Trophoblast cell (in vitro differentiated cells and primary cell): ENCODE data around the gene GRAP2.

Experiments
- DNase-seq, 2 donors: peaks; one replicate each; pipeline ENCODE4 v3.0.0-alpha.2; 2016
- H2AFZ ChIP-seq: 2 replicates; pipeline ENCODE4 v1.6.1; 2013; ENCODE audit warnings: low read length, moderate library complexity, mild to moderate bottlenecking; ENCODE audit not compliant: insufficient read depth, poor library complexity
- H2AK5ac ChIP-seq: 2 replicates; pipeline ENCODE4 v1.6.1; 2013; ENCODE audit warnings: mild to moderate bottlenecking, low read length
- H2BK120ac ChIP-seq: 2 replicates; pipeline ENCODE4 v1.6.1; 2013; ENCODE audit warnings: low read length, mild to moderate bottlenecking, moderate library complexity; ENCODE audit not compliant: insufficient read depth, poor library complexity
- H2BK12ac ChIP-seq: 2 replicates; pipeline ENCODE4 v1.6.1; 2013; ENCODE audit warnings: mild to moderate bottlenecking, low read length, moderate library complexity
- H2BK5ac ChIP-seq: 2 replicates; pipeline ENCODE4 v1.6.1; 2013; ENCODE audit warnings: low read length, low read depth, moderate library complexity, mild to moderate bottlenecking; ENCODE audit not compliant: poor library complexity
- H3K14ac ChIP-seq: 2 replicates; pipeline ENCODE4 v1.6.1; 2013; ENCODE audit warnings: mild to moderate bottlenecking, low read length
- H3K18ac ChIP-seq: 2 replicates; pipeline ENCODE4 v1.6.1; 2013; ENCODE audit warnings: mild to moderate bottlenecking, low read length
- H3K23ac ChIP-seq: 2 replicates; pipeline ENCODE4 v1.6.1; 2013; ENCODE audit warnings: low read length
- H3K27ac ChIP-seq: 2 replicates; pipeline ENCODE4 v1.5.1; 2013; ENCODE audit warnings: low read depth, mild to moderate bottlenecking, inconsistent platforms, low read length, moderate library complexity
- H3K27me3 ChIP-seq: 2 replicates; pipeline ENCODE4 v1.6.1; 2013; ENCODE audit warnings: inconsistent platforms, mild to moderate bottlenecking, low read length, moderate library complexity; ENCODE audit not compliant: insufficient read depth
- H3K36me3 ChIP-seq, 2 experiments: 1 replicate in 1 of 2; 2 replicates in 1 of 2; pipeline ENCODE4 v1.6.1; 2013; ENCODE audit warnings: low read length in 2 of 2, mild to moderate bottlenecking in 2 of 2, moderate library complexity in 1 of 2; ENCODE audit not compliant: insufficient read depth in 2 of 2, control insufficient read depth in 1 of 2
- H3K4ac ChIP-seq: 2 replicates; pipeline ENCODE4 v1.6.1; 2013; ENCODE audit warnings: low read depth, mild to moderate bottlenecking, low read length, moderate library complexity
- H3K4me1 ChIP-seq, 2 experiments: 1 replicate in 1 of 2; 2 replicates in 1 of 2; pipeline ENCODE4 v1.6.1; 2013; ENCODE audit warnings: low read length in 2 of 2, mild to moderate bottlenecking in 2 of 2, moderate library complexity in 1 of 2; ENCODE audit not compliant: insufficient read depth in 2 of 2, control insufficient read depth in 1 of 2
- H3K4me2 ChIP-seq: 2 replicates; pipeline ENCODE4 v1.6.1; 2013; ENCODE audit warnings: inconsistent platforms, mild to moderate bottlenecking, low read length, moderate library complexity
- H3K4me3 ChIP-seq: 2 replicates; pipeline ENCODE4 v1.5.1; 2013; ENCODE audit warnings: mild to moderate bottlenecking, low read depth, low read length, inconsistent platforms
- H3K79me1 ChIP-seq: one replicate; pipeline ENCODE4 v1.6.1; 2013; ENCODE audit warnings: low read length
- H3K79me2 ChIP-seq: 2 replicates; pipeline ENCODE4 v1.6.1; 2013; ENCODE audit warnings: low read length, mild to moderate bottlenecking; ENCODE audit not compliant: control insufficient read depth, insufficient read depth, poor library complexity
- H3K9ac ChIP-seq: 2 replicates; pipeline ENCODE4 v1.6.1; 2013; ENCODE audit warnings: mild to moderate bottlenecking, low read length
- H3K9me3 ChIP-seq: 2 replicates; pipeline ENCODE4 v1.6.1; 2013; ENCODE audit warnings: low read depth, mild to moderate bottlenecking, control low read depth, inconsistent platforms, low read length; ENCODE audit not compliant: insufficient read depth
- H4K12ac ChIP-seq: 2 replicates; pipeline ENCODE4 v1.6.1; 2013; ENCODE audit warnings: low read depth, mild to moderate bottlenecking, low read length, moderate library complexity
- H4K8ac ChIP-seq: 2 replicates; pipeline ENCODE4 v1.6.1; 2013; ENCODE audit warnings: low read depth, mild to moderate bottlenecking, low read length, moderate library complexity
- H4K91ac ChIP-seq: one replicate; pipeline ENCODE4 v1.6.1; 2013; ENCODE audit warnings: low read depth, mild to moderate bottlenecking, low read length, moderate library complexity
- WGBS: extraction: QIAGEN DNeasy Blood & Tissue Kit; methylation state at CpG from one replicate; pipeline ENCODE4 v1.1.7; 2013; ENCODE audit warnings: missing lambda C conversion rate; ENCODE audit not compliant: insufficient read length, insufficient coverage; ENCODE audit errors: extremely low coverage; 5-methylcytosine and 5-hydroxymethylcytosine counted together

Gene GRAP2

GRCh38 chr22:39989633-39990032, 88.7 kb downstream of the GRAP2 start:
- Histone ChIP-seq H2BK12ac (no peak overlapping the region), H3K9me3 (peaks cover 3% of the 10 kb centered on the region), H2AK5ac (no peak overlapping the region), H3K4ac (no peak overlapping the region), H3K27me3 (peaks cover 7% of the 10 kb centered on the region), H3K14ac (no peak overlapping the region), H3K27ac (no peak overlapping the region), H2BK120ac (no peak overlapping the region), H3K23ac (no peak overlapping the region), H2BK5ac (no peak overlapping the region), H3K4me2 (no peak overlapping the region), H4K12ac (no peak overlapping the region), H4K91ac (no peak overlapping the region), H3K18ac (no peak overlapping the region), H3K36me3 (no peaks in the 10 kb centered on the region), H3K9ac (no peak overlapping the region), H4K8ac (no peak overlapping the region), H3K4me1 (peaks cover 4% of the 10 kb centered on the region in 2 experiments), H3K79me1 (no peaks in the 10 kb centered on the region), H3K4me3 (no peak overlapping the region), H3K79me2 (no peaks in the 10 kb centered on the region), H2AFZ (no peak overlapping the region)
- no CpG with 5 or more reads among the region's 7 CpGs for WGBS
- DNase-seq = no peak

DNA sequence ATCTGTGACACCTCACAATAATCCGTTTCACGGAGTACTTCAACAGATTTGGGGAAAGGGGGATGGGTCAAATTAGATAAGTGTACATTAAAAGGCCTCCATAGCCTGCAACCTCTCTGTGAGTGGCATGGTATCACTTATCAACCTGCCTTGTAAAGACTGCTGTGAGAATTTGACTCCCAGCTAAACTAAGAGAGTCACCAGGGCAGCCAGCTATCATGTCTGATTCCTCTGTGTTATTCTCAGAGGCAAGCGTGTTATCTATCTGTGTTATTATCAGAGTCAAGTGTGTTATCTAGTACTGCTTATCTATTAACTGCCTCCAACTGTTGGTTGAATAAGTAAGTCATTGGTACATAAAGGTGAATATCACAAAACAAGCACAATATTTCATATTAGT, 89.8 kb downstream of the GRAP2 start:
- Histone ChIP-seq H3K4me2 (no peak overlapping the region), H3K4me3 (no peak overlapping the region), H3K79me1 (peaks cover 5% of the 10 kb centered on the region), H3K9ac (no peak overlapping the region), H3K9me3 (peaks cover 3% of the 10 kb centered on the region), H3K36me3 (no peaks in the 10 kb centered on the region), H2AFZ (no peak overlapping the region), H3K14ac (no peak overlapping the region), H2BK120ac (no peak overlapping the region), H3K27ac (no peak overlapping the region), H4K8ac (no peak overlapping the region), H4K12ac (no peak overlapping the region), H3K27me3 (peaks cover 7% of the 10 kb centered on the region), H2BK5ac (no peak overlapping the region), H3K4ac (no peak overlapping the region), H3K23ac (no peak overlapping the region), H2AK5ac (no peak overlapping the region), H2BK12ac (no peak overlapping the region), H3K4me1 (peaks cover 9 to 10% of the 10 kb centered on the region in 2 experiments), H4K91ac (no peak overlapping the region), H3K79me2 (no peaks in the 10 kb centered on the region), H3K18ac (no peak overlapping the region)
- WGBS = no CpG with 5 or more reads among the region's 3 CpGs
- no peak for DNase-seq

- H3K23ac ChIP-seq = no peak overlapping the region
- no peak overlapping the region for H2BK5ac ChIP-seq
- no peak overlapping the region for H3K27ac ChIP-seq
- no peak overlapping the region for H3K18ac ChIP-seq
- H2AFZ ChIP-seq = no peak overlapping the region
- H3K14ac ChIP-seq = no peak overlapping the region
- H3K4me1 ChIP-seq = peaks cover 10 to 13% of the 10 kb centered on the region in 2 experiments
- H2BK12ac ChIP-seq = no peak overlapping the region
- H3K9me3 ChIP-seq = peaks cover 3% of the 10 kb centered on the region
- H4K91ac ChIP-seq = no peak overlapping the region
- H3K27me3 ChIP-seq = peaks cover 7% of the 10 kb centered on the region
- WGBS = no CpG with 5 or more reads among the region's 9 CpGs
- H3K4me2 ChIP-seq = no peak overlapping the region
- no peak overlapping the region for H2BK120ac ChIP-seq
- H3K79me2 ChIP-seq = no peaks in the 10 kb centered on the region
- H3K4me3 ChIP-seq = no peak overlapping the region
- no peak overlapping the region for H4K8ac ChIP-seq
- no peak overlapping the region for H3K4ac ChIP-seq
- no peak overlapping the region for H2AK5ac ChIP-seq
- H3K9ac ChIP-seq = no peak overlapping the region
- no peak overlapping the region for H4K12ac ChIP-seq
- DNase-seq = no peak
- peaks cover 5% of the 10 kb centered on the region for H3K79me1 ChIP-seq
- H3K36me3 ChIP-seq = no peaks in the 10 kb centered on the region
Measured at GRCh38 chr22:39991159-39991860, 90.4 kb downstream of the GRAP2 start.

GRCh38 chr22:39992088-39992826, 91.4 kb downstream of the GRAP2 start:
- no peak overlapping the region for H3K23ac ChIP-seq
- no peak overlapping the region for H3K27ac ChIP-seq
- no peak overlapping the region for H3K18ac ChIP-seq
- peaks cover 10 to 13% of the 10 kb centered on the region in 2 experiments for H3K4me1 ChIP-seq
- H3K79me2 ChIP-seq = no peaks in the 10 kb centered on the region
- peaks cover 3% of the 10 kb centered on the region for H3K9me3 ChIP-seq
- no peak overlapping the region for H2BK12ac ChIP-seq
- H3K14ac ChIP-seq = no peak overlapping the region
- no peak overlapping the region for H3K4ac ChIP-seq
- H3K79me1 ChIP-seq = peaks cover 5% of the 10 kb centered on the region
- peaks cover 7% of the 10 kb centered on the region for H3K27me3 ChIP-seq
- no peak overlapping the region for H4K91ac ChIP-seq
- H3K4me3 ChIP-seq = no peak overlapping the region
- H3K36me3 ChIP-seq = no peaks in the 10 kb centered on the region
- no peak overlapping the region for H4K8ac ChIP-seq
- H2BK5ac ChIP-seq = no peak overlapping the region
- no peak overlapping the region for H3K9ac ChIP-seq
- no CpG with 5 or more reads among the region's 5 CpGs for WGBS
- no peak for DNase-seq
- no peak overlapping the region for H3K4me2 ChIP-seq
- H2BK120ac ChIP-seq = no peak overlapping the region
- H2AK5ac ChIP-seq = no peak overlapping the region
- no peak overlapping the region for H2AFZ ChIP-seq
- no peak overlapping the region for H4K12ac ChIP-seq
